GM12874 (cell line): ENCODE results near the gene FGD3.

ENCODE experiments used
- CTCF ChIP-seq: IDR thresholded peaks from 2 replicates; pipeline ENCODE4 v1.5.1; 2011; ENCODE audit warnings: low read depth, mild to moderate bottlenecking, control low read depth, low read length, moderate library complexity; ENCODE audit not compliant: insufficient read depth

FGD3 gene

DNA sequence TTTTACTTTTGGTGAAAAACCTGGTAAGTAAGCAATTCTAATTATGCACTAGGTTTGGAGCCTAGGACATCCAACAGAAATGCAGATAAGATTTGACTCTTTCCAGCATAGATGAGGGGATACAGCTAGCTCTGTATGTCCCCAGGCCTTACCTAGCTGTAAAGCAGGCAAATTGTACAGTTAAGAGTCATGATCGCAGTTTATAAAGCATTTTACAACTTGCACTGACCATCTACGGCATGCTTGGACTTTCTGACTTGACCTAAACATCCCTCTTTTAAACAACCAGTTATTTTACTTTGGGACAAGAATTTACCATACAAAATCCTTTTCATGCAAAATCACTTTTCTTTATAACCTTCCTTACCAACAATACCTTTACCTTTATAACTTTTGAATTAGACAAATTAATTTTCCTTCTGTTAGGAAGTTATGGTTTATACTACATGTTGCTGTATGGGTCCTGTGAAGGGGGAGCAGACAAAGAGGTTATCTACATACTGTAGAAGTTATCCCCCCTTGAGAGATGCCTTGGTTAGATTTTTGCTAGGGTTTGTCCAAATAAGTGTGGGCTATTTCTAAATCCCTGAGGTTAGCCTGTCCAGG, 36.8 kb downstream of the FGD3 start:
- TF ChIP-seq CTCF: no peak

DNA sequence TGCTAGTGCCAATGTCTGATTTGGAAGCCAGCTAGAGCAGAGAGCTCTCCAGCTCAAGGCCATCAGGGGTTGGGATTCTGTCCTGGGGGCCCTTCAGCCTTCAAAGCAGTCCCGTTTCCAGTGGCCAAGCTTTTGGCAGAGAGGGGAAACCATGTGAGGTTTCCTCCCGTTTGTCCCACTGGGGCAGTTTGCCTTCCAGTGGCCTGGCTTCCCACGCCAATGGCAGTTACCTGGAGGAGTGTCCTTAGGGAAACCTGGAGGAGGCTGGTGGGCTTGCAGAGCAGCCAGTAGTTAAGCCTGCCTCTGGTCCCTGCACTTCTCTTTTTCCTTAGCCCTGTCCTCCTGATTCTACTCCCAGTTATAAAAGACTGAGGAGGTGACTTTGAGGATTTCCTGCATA, 37.7 kb downstream of the FGD3 start:
- TF ChIP-seq CTCF: no peak

DNA sequence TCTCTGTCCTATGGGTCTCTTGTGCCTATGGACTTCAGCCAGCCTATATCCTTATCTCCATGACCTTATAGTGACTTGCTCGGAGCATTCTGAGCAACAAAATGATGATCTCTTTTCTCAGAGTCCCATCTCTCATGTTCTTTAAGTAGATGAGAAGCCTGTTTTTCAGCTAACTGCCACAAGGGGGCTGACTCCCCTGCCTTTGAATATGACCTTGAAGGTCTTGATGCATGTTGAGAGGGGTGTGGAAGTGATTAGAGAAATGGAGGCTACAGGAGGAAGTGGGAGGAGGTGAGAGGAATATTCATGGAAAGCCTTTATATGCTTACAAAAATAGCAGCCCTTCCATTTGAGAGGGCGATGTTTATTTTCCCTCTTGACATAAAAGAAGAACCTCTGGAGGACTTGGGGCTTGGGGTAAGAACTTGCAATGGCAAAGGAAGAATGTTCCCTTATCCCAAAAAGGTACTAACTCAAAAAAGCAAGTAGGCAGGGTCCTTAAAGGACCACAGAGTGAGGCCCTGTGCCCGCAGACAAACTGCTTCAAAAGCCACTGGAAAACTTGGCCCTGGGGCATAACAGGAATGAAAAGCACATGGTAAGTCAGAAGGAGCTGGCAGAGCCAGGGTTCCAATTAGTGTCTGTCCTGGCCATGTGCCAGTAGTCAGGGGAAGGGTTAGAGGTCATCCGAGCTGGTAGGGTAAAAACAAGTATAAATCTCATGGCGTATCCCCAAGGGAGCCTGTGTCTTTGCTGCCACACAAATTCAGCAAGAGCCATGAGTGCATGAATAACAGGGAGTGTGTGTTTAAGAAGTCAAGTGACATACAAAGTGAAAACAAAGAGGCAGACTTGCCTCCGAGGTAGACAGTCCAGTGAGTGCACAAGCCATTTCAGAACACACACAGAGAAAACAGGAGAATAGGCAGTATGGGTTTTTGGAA, 39.1 kb downstream of the FGD3 start:
- TF ChIP-seq CTCF: peak; percentile 58

DNA sequence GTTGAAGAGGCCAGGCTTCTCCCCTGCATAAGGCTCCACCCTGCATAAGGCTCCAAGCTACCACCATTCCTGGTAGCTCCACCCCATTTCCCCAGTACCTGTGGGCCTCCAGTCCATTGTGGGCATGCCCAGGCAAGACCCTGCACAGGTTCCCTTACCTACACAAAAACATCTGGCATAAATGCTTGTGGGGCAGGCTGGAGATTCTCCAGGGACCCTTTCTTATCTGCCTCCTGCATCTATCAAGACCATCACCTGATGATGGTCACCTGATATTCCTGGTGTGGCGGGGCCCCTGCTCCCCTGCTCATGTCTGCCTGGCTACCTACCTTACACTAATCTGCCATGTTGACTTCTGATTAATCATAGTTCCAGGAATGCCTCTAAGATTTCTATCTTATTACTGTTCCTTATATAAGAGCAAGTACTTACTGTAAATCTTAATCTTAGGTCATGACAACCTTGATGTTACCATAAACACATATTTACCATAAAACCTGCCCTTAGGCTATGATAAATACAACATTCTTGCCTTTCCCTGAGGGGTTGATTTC, 41.0 kb downstream of the FGD3 start:
- no peak for TF ChIP-seq CTCF

GRCh38 chr9:92989561-92989960, 42.2 kb downstream of the FGD3 start:
- TF ChIP-seq CTCF: no peak

DNA sequence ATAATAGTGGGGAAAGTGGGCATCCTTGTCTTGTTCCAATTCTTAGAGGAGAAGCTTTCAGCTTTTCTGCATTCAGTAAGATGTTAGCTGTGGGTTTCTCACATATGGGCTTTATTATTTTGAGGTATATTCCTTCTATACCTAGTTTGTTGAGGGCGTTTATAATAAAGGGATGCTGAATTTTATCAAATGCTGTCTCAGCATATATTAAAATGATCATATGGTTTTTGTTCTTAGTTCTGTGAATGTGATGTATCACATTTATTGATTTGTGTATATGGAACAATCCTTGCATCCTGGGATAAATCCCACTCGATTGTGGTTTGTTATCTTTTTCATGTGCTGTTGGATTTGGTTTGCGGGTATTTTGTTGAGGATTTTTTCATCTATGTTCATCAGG, 43.1 kb downstream of the FGD3 start:
- no peak for TF ChIP-seq CTCF

DNA sequence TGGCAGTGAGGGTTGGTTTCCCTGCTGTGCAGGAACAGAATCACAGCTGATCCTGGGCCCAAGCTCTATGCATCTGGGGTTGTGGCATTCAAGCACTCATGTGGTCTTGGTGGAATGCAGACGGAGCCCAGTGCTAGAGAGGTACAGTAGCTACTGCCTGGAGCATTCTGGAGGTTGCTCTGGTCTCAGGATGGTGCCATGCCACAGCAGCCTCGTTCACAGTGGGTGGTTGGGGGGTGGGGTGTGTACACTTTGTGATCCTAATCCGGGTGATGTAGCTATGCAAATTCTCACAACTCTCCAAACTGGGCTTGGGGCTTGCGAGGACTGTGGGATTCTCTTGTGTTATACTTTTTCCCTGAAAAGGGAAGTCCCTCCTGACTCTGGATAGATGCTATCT, 45.2 kb downstream of the FGD3 start:
- no peak for TF ChIP-seq CTCF
